Prostate gland (tissue), 2 donors: ENCODE data around the gene ACSL1. TPM values are rescaled to one million over a fixed set of nuclear protein-coding genes. Genes with fewer than 3 reads are reported as not detected.

ENCODE experiments used
- DNase-seq: peaks from one replicate; pipeline ENCODE4 v3.0.0-alpha.2; 2019; ENCODE audit warnings: low spot score
- H3K27ac ChIP-seq, 2 donors: fragments of 200-600 bp; sonication (generic); 2 replicates each; pipeline ENCODE4 v1.5.1; 2017 to 2019
- H3K27me3 ChIP-seq: fragments of 200-600 bp; sonication (generic); replicated peaks from 2 replicates; pipeline ENCODE4 v1.5.1; 2019; ENCODE audit not compliant: insufficient read depth
- H3K36me3 ChIP-seq, 2 donors: fragments of 200-600 bp; sonication (generic); 1 replicate in 1 of 2; 2 replicates in 1 of 2; pipeline versions ENCODE4 v1.5.1 to v1.8.1; 2017 to 2019
- H3K4me1 ChIP-seq: fragments of 200-600 bp; sonication (generic); replicated peaks from 2 replicates; pipeline ENCODE4 v1.5.1; 2019
- H3K4me3 ChIP-seq, 2 donors: fragments of 200-600 bp; sonication (generic); 2 replicates each; pipeline ENCODE4 v1.5.1; 2017 to 2019
- H3K9me3 ChIP-seq: fragments of 200-600 bp; sonication (generic); 2 replicates; pipeline ENCODE4 v1.5.1; 2017
- CTCF ChIP-seq, 4 experiments: fragments of 200-600 bp in 2 of 4; fragments of 450-650 bp in 2 of 4; sonication (generic) in 2 of 4; IDR thresholded peaks; 1 replicate in 3 of 4; 2 replicates in 1 of 4; pipeline ENCODE4 v1.5.1; 2016 to 2019; ENCODE audit warnings: antibody characterized with exemption in 4 of 4, mild to moderate bottlenecking in 2 of 4, moderate library complexity in 2 of 4
- POLR2A ChIP-seq: fragments of 450-650 bp; IDR thresholded peaks from one replicate; pipeline ENCODE4 v1.6.1; 2016; ENCODE audit warnings: antibody characterized with exemption, mild to moderate bottlenecking
- POLR2AphosphoS5 ChIP-seq: sonication (generic); formaldehyde crosslinking; IDR thresholded peaks from one replicate; pipeline ENCODE4 v1.6.1; 2017; ENCODE audit warnings: antibody characterized with exemption
- WGBS: methylation state at CpG from one replicate; pipeline ENCODE4 v1.1.5; 2018; 5-methylcytosine and 5-hydroxymethylcytosine counted together
- intact Hi-C: fragments of 100-400 bp; cut with DNase I; formaldehyde crosslinking; loops from one replicate; pipeline ENCODE4 v1.14.2; 2022
- total RNA-seq, 2 donors: library from RNA; depleted of rRNA; stranded (reverse); fragments of >200 nt; gene quantifications; one replicate each; pipeline ENCODE4 v1.1.0, GENCODE V29; 2016

ACSL1 gene
- total RNA-seq, 2 donors from 2014 or later: 71.7 to 157 TPM

GRCh38 chr4:184760681-184761080 is 65.1 kb downstream of the ACSL1 start:
- H3K36me3 ChIP-seq: peaks cover 6 to 8% of the 10 kb centered on the region in 2 donors
- no peak for DNase-seq
- H3K27ac ChIP-seq: no peak overlapping the region

GRCh38 chr4:184757810-184758209 is 68.0 kb downstream of the ACSL1 start:
- H3K4me3 ChIP-seq: no peak overlapping the region
- H3K36me3 ChIP-seq: peaks cover 4 to 6% of the 10 kb centered on the region in 2 donors
- H3K9me3 ChIP-seq: no peaks in the 10 kb centered on the region
- no peaks in the 10 kb centered on the region for H3K27me3 ChIP-seq
- H3K4me1 ChIP-seq: no peaks in the 10 kb centered on the region
- intact Hi-C loops: no loop called here
- H3K27ac ChIP-seq: no peak overlapping the region
- no peak for TF ChIP-seq CTCF (IDR thresholded peaks at IDR 0.05)
- TF ChIP-seq POLR2AphosphoS5: no peak
- TF ChIP-seq POLR2A: no peak
- 37% methylated on average over 2 of the region's 2 CpGs for WGBS
- no peak for DNase-seq

More at GRCh38 chr4:184760681-184761080, 65.1 kb downstream of the ACSL1 start:
- WGBS: 91% methylated on average over 5 of the region's 5 CpGs
- H3K4me1 ChIP-seq: no peaks in the 10 kb centered on the region
- no peaks in the 10 kb centered on the region for H3K9me3 ChIP-seq
- no peak overlapping the region for H3K4me3 ChIP-seq
- no peak for TF ChIP-seq POLR2A
- TF ChIP-seq POLR2AphosphoS5: no peak
- intact Hi-C loops: no loop called here
- H3K27me3 ChIP-seq: no peaks in the 10 kb centered on the region

- H3K36me3 ChIP-seq: peaks cover 0 to 6% of the 10 kb centered on the region in 2 donors
- 62% methylated on average over 6 of the region's 6 CpGs for WGBS
- DNase-seq: no peak
- H3K27ac ChIP-seq: no peak overlapping the region
- H3K27me3 ChIP-seq: no peaks in the 10 kb centered on the region
- no peak for TF ChIP-seq POLR2AphosphoS5
- no peak for TF ChIP-seq CTCF (IDR thresholded peaks at IDR 0.05)
- no peak overlapping the region for H3K4me3 ChIP-seq
- H3K9me3 ChIP-seq: no peaks in the 10 kb centered on the region
- no peaks in the 10 kb centered on the region for H3K4me1 ChIP-seq
- intact Hi-C loops: no loop called here
Observed at GRCh38 chr4:184756399-184756798, 69.4 kb downstream of the ACSL1 start.

GRCh38 chr4:184755278-184755677 is 70.5 kb downstream of the ACSL1 start:
- intact Hi-C loops: no loop called here
- 68% methylated on average over 6 of the region's 6 CpGs for WGBS

GRCh38 chr4:184752496-184753275 is 73.1 kb downstream of the ACSL1 start:
- intact Hi-C loops: no loop called here
- Histone ChIP-seq H3K9me3 (no peaks in the 10 kb centered on the region), H3K36me3 (peaks cover 0 to 6% of the 10 kb centered on the region in 2 donors), H3K27ac (no peak overlapping the region), H3K4me1 (peaks cover 5% of the 10 kb centered on the region), H3K4me3 (no peak overlapping the region), H3K27me3 (no peaks in the 10 kb centered on the region)
- TF ChIP-seq POLR2A: no peak
- no peak for TF ChIP-seq CTCF (IDR thresholded peaks at IDR 0.05)
- WGBS: 84% methylated on average over 9 of the region's 9 CpGs
- no peak for DNase-seq

More at GRCh38 chr4:184755278-184755677, 70.5 kb downstream of the ACSL1 start:
- Histone ChIP-seq H3K27me3 (no peaks in the 10 kb centered on the region), H3K27ac (no peak overlapping the region), H3K4me3 (no peak overlapping the region), H3K36me3 (peaks cover 0 to 6% of the 10 kb centered on the region in 2 donors), H3K4me1 (no peaks in the 10 kb centered on the region), H3K9me3 (no peaks in the 10 kb centered on the region)
- TF ChIP-seq CTCF (IDR thresholded peaks at IDR 0.05): no peak
- TF ChIP-seq POLR2A: no peak
- no peak for DNase-seq
